Transverse colon (tissue), 4 donors: Measurements from ENCODE around the gene SOS1. TPM values are rescaled to one million over a fixed set of nuclear protein-coding genes. Genes with fewer than 3 reads are reported as not detected.
A peak's percentile ranks its signal among the peaks of the same experiment; 100 is the strongest.

Experiments
- DNase-seq: peaks from one replicate; pipeline ENCODE4 v3.0.0-alpha.2; 2019
- H3K27ac ChIP-seq, 4 donors: fragments of 200-600 bp; sonication (generic); 2 replicates each; pipeline ENCODE4 v1.5.1; 2016 to 2018; ENCODE audit warnings: inconsistent platforms in 4 of 4
- H3K27me3 ChIP-seq: fragments of 200-600 bp; sonication (generic); 2 replicates; pipeline ENCODE4 v1.5.1; 2017; ENCODE audit warnings: inconsistent platforms
- H3K36me3 ChIP-seq, 4 donors: fragments of 200-600 bp; sonication (generic); 2 replicates each; pipeline ENCODE4 v1.5.1; 2017 to 2019; ENCODE audit warnings: inconsistent platforms in 4 of 4
- H3K4me1 ChIP-seq, 4 donors: fragments of 200-600 bp; sonication (generic); 2 replicates each; pipeline ENCODE4 v1.5.1; 2017 to 2020; ENCODE audit warnings: inconsistent platforms in 4 of 4
- H3K4me3 ChIP-seq, 4 donors: fragments of 200-600 bp; sonication (generic); 1 replicate in 1 of 4; 2 replicates in 3 of 4; pipeline versions ENCODE4 v1.5.1 to v1.6.1; 2017 to 2019; ENCODE audit warnings: inconsistent platforms in 4 of 4
- H3K9me3 ChIP-seq, 2 donors: fragments of 200-600 bp; sonication (generic); 2 replicates each; pipeline ENCODE4 v1.5.1; 2017 to 2019; ENCODE audit warnings: inconsistent platforms in 2 of 2
- EP300 ChIP-seq: sonication (generic); formaldehyde crosslinking; IDR thresholded peaks from one replicate; pipeline ENCODE4 v1.6.1; 2017; ENCODE audit warnings: antibody characterized with exemption, low read depth
- POLR2A ChIP-seq: fragments of 450-650 bp; IDR thresholded peaks from one replicate; pipeline ENCODE4 v1.6.1; 2016; ENCODE audit warnings: antibody characterized with exemption, mild to moderate bottlenecking, moderate library complexity
- POLR2AphosphoS5 ChIP-seq, 3 donors: sonication (generic); formaldehyde crosslinking; IDR thresholded peaks; one replicate each; pipeline ENCODE4 v1.6.1; 2016; ENCODE audit warnings: antibody characterized with exemption in 3 of 3
- WGBS, 2 donors: methylation state at CpG; one replicate each; pipeline ENCODE4 v1.1.5; 2018; ENCODE audit warnings: low coverage in 1 of 2; 5-methylcytosine and 5-hydroxymethylcytosine counted together
- in situ Hi-C, 4 donors: fragments of 200-750 bp; cut with MboI; loops; one replicate each; pipeline versions ENCODE4 v1.15.0 to v1.15.1; 2017; ENCODE audit warnings: low sequenced_read_pairs in 3 of 4, low pct_ligation_motif_present in 1 of 4, low pct_unique_long_range_greater_than_20kb in 1 of 4
- intact Hi-C: fragments of 100-400 bp; cut with DNase I; formaldehyde crosslinking; loops from one replicate; pipeline ENCODE4 v1.15.1; 2023; ENCODE audit warnings: low total_unique reads
- total RNA-seq, 4 donors: library from RNA; depleted of rRNA; stranded (reverse); fragments of >200 nt; gene quantifications; one replicate each; pipeline ENCODE4 v1.1.0, GENCODE V29; 2016
- TF ChIP-seq, protein P1 (sequence below), 5 experiments: fragments of 200-600 bp in 3 of 5; fragments of 450-650 bp in 2 of 5; sonication (generic) in 3 of 5; IDR thresholded peaks; 1 replicate in 2 of 5; 2 replicates in 3 of 5; pipeline ENCODE4 v1.5.1; 2016 to 2017; ENCODE audit warnings: antibody characterized with exemption in 5 of 5, inconsistent platforms in 3 of 5, mild to moderate bottlenecking in 2 of 5, moderate library complexity in 1 of 5

The SOS1 gene
- total RNA-seq, 4 donors from 2014 or later, result 13.9 to 43.8 (median 23.0) TPM

- no peak for DNase-seq
- no peak overlapping the region for H3K4me3 ChIP-seq
- intact Hi-C loops, result no loop called here
- peaks cover 0 to 6% (median 0%) of the 10 kb centered on the region in 4 donors for H3K36me3 ChIP-seq
- in situ Hi-C loops, result loop anchor here in 3 of 4 donors (5.0 to 10.0 kb wide), 2 partner anchors 159 to 162 kb away; no protein-coding TSS in a partner anchor
- no peak overlapping the region for H3K27ac ChIP-seq
- no peaks in the 10 kb centered on the region for H3K9me3 ChIP-seq
- H3K27me3 ChIP-seq, result no peaks in the 10 kb centered on the region
- peaks cover 0 to 19% (median 0%) of the 10 kb centered on the region in 4 donors for H3K4me1 ChIP-seq
- no peak for TF ChIP-seq POLR2A
- no peak for TF ChIP-seq POLR2AphosphoS5 (IDR thresholded peaks at IDR 0.05)
- TF ChIP-seq, protein P1, sequence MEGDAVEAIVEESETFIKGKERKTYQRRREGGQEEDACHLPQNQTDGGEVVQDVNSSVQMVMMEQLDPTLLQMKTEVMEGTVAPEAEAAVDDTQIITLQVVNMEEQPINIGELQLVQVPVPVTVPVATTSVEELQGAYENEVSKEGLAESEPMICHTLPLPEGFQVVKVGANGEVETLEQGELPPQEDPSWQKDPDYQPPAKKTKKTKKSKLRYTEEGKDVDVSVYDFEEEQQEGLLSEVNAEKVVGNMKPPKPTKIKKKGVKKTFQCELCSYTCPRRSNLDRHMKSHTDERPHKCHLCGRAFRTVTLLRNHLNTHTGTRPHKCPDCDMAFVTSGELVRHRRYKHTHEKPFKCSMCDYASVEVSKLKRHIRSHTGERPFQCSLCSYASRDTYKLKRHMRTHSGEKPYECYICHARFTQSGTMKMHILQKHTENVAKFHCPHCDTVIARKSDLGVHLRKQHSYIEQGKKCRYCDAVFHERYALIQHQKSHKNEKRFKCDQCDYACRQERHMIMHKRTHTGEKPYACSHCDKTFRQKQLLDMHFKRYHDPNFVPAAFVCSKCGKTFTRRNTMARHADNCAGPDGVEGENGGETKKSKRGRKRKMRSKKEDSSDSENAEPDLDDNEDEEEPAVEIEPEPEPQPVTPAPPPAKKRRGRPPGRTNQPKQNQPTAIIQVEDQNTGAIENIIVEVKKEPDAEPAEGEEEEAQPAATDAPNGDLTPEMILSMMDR (IDR thresholded peaks at IDR 0.05), result no peak
- no peak for TF ChIP-seq EP300
These were observed 55.2 kb downstream of the SOS1 start for GRCh38 chr2:39065616-39066015.

DNA sequence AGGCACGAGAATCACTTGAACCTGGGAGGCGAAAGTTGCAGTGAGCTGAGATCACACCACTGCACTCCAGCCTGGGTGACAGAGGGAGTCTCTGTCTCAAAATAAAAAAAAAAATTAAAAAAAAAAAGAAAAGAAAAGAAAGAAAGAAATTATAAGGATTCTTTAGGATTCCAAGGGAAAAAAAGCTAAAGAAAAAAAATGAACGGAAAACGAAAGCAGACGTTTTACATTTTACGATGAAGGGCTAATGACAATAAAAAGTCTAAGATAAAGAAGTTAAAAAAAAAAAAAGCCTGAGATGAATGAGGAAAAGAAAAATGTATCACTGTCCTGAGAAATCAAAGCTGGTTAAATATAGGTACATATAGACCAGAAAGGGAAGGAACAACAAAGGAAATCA is 58.5 kb downstream of the SOS1 start:
- Histone ChIP-seq H3K27ac (no peak overlapping the region), H3K27me3 (no peaks in the 10 kb centered on the region), H3K36me3 (peaks cover 0 to 4% (median 0%) of the 10 kb centered on the region in 4 donors), H3K4me1 (peaks cover 0 to 27% (median 0%) of the 10 kb centered on the region in 4 donors), H3K4me3 (no peak overlapping the region), H3K9me3 (no peaks in the 10 kb centered on the region)
- no peak for TF ChIP-seq POLR2A
- TF ChIP-seq, protein P1 (IDR thresholded peaks at IDR 0.05), result no peak
- no peak for TF ChIP-seq EP300
- TF ChIP-seq POLR2AphosphoS5 (IDR thresholded peaks at IDR 0.05), result no peak
- 61 to 68% methylated on average over 4 to 6 of the region's 6 CpGs for WGBS, 2 donors
- DNase-seq, result no peak
- in situ Hi-C loops, result loop anchor here in 3 of 4 donors (5.0 to 10.0 kb wide), 2 partner anchors 162 to 165 kb away; no protein-coding TSS in a partner anchor
- intact Hi-C loops, result loop anchor here (2.0 kb wide), 1 partner anchor 164 kb away; no protein-coding TSS in a partner anchor

- 90 to 100% methylated on average over 1 to 4 of the region's 4 CpGs for WGBS, 2 donors
- intact Hi-C loops, result no loop called here
These were observed 59.6 kb downstream of the SOS1 start for GRCh38 chr2:39061280-39061679.

DNA sequence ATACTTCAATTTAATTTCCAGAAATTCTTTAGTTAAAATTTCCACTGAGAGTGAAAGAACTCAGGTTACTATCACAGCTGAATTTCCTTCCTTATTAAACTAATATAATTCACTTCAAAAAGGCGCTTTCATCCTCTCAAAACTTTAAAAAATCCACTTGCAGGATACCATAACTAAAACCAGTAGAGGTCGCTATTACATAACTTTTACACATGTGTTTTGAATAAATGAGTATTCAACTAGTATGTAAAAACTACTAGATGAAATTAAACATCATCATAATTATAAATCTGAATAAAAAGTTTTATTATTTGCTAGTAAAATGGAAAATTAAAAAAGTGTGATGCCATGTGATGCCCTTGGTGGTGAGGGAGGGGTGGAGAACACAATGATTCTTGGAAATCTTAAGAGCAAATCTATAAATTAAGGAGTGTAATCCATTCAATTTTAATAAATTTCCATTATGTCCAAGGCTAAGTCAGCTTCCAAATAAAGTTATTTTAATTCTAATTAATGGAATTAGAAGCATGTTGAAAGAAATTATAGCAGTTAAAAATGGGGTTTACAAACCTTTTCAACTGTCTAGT is 61.4 kb downstream of the SOS1 start:
- peaks cover 0 to 27% (median 0%) of the 10 kb centered on the region in 4 donors for H3K4me1 ChIP-seq
- H3K36me3 ChIP-seq, result peaks cover 0 to 15% (median 1%) of the 10 kb centered on the region in 4 donors
- intact Hi-C loops, result no loop called here
- H3K4me3 ChIP-seq, result no peak overlapping the region
- H3K9me3 ChIP-seq, result no peaks in the 10 kb centered on the region
- 13 to 17% methylated on average over 2 of the region's 2 CpGs for WGBS, 2 donors
- H3K27me3 ChIP-seq, result no peaks in the 10 kb centered on the region
- H3K27ac ChIP-seq, result no peak overlapping the region
- DNase-seq, result no peak
- in situ Hi-C loops, result no loop called here
- TF ChIP-seq, protein P1 (IDR thresholded peaks at IDR 0.05), result peak; percentile 61 to 76 (median 66)
- no peak for TF ChIP-seq POLR2A

More at GRCh38 chr2:39061280-39061679, 59.6 kb downstream of the SOS1 start:
- H3K4me3 ChIP-seq, result no peak overlapping the region
- in situ Hi-C loops, result loop anchor here in 3 of 4 donors (5.0 to 10.0 kb wide), 2 partner anchors 164 to 166 kb away; no protein-coding TSS in a partner anchor
- peaks cover 0 to 1% (median 0%) of the 10 kb centered on the region in 4 donors for H3K36me3 ChIP-seq
- TF ChIP-seq POLR2AphosphoS5 (IDR thresholded peaks at IDR 0.05) (no peak), EP300 (no peak), POLR2A (no peak)
- TF ChIP-seq, protein P1 (IDR thresholded peaks at IDR 0.05), result no peak
- no peaks in the 10 kb centered on the region for H3K27me3 ChIP-seq
- H3K9me3 ChIP-seq, result no peaks in the 10 kb centered on the region
- H3K4me1 ChIP-seq, result peaks cover 0 to 27% (median 0%) of the 10 kb centered on the region in 4 donors
- no peak for DNase-seq
- no peak overlapping the region for H3K27ac ChIP-seq
